Choroid plexus epithelial cell (primary cell): ENCODE data around the gene ZCCHC9.
"Not testable (repeated sequence)": the region's sequence is repeated elsewhere in the genome, so short reads cannot be mapped to it uniquely, and the experiment has no call there.

Source experiments
- DNase-seq: peaks from one replicate; pipeline ENCODE4 v3.0.0-alpha.2; 2010; ENCODE audit warnings: low read depth
- H3K4me3 ChIP-seq: 2 replicates; pipeline ENCODE4 v1.5.1; 2011; ENCODE audit warnings: low read depth, mild to moderate bottlenecking, control low read depth, low read length, moderate library complexity
- TF ChIP-seq, protein P1 (sequence below): conservative IDR thresholded peaks from 2 replicates; pipeline ENCODE4 v1.5.1; 2011; ENCODE audit warnings: low read depth, mild to moderate bottlenecking, control low read depth, inconsistent platforms, low read length, moderate library complexity

ZCCHC9 gene

DNA sequence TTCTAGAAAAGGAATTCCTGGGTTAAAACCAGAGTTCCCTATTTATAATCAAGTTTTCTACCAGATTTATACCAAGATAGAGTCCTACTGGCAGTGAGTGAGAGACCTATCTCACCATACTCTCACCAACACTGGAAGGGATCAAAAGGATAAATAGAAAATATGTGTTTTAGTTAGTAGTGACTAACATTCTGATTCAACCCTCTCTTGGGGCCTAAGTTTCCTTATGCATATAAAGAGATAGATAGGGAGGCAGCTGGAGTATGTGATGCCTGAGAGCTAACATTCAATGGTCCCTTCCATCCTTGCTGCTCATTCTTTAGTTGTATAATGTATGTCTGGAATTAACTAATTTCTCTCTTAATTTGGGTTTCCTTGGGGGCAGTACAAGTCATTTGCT, 36.3 kb upstream of the ZCCHC9 start:
- H3K4me3 ChIP-seq = no peak overlapping the region
- peak; percentile 39 for DNase-seq
- TF ChIP-seq, protein P1, sequence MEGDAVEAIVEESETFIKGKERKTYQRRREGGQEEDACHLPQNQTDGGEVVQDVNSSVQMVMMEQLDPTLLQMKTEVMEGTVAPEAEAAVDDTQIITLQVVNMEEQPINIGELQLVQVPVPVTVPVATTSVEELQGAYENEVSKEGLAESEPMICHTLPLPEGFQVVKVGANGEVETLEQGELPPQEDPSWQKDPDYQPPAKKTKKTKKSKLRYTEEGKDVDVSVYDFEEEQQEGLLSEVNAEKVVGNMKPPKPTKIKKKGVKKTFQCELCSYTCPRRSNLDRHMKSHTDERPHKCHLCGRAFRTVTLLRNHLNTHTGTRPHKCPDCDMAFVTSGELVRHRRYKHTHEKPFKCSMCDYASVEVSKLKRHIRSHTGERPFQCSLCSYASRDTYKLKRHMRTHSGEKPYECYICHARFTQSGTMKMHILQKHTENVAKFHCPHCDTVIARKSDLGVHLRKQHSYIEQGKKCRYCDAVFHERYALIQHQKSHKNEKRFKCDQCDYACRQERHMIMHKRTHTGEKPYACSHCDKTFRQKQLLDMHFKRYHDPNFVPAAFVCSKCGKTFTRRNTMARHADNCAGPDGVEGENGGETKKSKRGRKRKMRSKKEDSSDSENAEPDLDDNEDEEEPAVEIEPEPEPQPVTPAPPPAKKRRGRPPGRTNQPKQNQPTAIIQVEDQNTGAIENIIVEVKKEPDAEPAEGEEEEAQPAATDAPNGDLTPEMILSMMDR = no peak

DNA sequence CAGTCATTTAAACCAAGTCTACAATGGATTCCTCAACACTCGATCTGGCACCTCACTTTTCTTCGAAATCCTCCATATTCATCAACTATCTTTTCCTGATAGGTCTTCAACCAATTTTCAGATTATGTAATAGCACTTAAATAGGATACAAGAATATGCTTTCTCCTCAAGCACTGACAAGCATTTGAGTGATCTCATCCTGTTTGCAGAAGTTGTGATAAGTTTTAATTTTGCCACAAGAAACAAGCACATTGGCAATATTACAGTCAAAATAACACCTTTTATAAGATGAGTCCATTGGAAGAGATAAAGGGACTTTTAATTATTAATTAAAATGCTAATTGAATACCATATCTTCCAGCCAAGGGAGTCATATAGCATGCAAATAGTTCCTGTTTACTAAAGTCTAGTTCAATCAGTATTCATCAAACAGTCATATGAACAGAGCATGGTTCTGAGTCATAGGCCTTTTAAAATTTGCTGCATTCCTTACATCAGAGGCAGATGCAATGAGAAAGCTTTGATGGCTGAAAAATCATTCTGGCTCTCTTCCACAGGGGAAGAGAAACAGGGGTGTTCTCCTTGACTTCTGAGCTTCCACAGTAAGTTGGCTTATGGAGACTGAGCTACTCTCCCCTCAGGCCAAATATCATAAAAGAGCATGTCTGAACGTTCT, 32.7 kb upstream of the ZCCHC9 start:
- TF ChIP-seq, protein P1 = no peak
- no peak overlapping the region for H3K4me3 ChIP-seq
- DNase-seq = peak; percentile 94

DNA sequence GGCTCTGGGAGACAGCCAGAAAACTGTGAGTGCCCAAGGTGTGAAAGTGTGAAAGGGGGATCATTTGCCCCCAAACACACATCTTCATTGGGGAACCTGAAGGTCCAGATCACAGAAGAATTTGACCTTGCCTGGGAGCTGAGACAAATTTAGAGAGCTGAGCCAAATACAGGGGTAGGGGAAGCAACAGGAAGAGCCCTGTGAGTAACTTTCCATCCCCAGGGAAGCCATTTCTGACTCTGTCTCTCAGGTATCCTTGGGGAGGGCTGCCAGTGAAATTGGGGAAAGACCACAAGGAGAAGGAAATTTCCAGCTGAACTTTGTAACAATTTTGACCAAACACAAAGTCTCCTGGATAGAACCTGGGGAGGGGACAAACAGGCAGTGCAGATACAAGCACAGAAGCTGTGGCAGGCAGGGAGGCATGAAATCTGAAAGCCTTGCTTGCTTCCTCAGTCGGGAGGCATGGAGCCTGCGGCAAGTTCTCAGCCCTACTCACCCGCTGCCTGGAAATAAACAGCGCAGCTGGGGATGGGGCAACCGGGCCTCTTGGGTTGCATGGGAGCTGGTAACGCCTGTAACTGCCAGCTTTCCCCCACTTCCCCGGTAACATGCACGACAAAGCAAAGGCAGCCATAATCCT, 31.5 kb upstream of the ZCCHC9 start:
- H3K4me3 ChIP-seq = no peak overlapping the region
- TF ChIP-seq, protein P1 = no peak

DNA sequence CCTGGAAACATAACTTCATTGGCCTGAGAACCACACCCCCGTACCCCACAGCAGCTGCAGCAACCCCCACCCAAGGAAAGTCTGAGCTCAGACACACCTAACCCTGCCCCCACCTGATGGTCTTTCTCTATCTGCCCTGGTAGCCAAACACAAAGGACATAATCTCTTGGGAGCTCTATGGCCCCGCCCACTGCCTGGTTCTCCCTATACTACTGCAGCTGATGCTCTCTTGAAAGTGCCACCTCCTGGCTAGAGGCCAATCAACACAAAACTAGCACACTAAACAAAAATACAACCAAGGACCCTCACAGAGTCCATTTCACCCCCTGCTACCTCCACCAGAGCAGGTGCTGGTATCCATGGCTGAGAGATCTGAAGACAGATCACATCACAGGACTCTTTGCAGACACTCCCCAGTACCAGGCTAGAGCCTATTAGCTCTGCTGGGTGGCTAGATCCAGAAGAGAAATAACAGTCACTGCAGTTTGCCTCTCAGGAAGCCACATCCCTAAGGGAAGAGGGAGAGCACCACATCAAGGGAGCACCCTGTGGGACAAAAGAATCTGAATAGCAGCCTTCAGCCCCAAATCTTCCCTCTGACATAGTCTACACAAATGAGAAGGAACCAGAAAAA, 30.9 kb upstream of the ZCCHC9 start:
- DNase-seq, H3K4me3 ChIP-seq: not testable (repeated sequence)

More for the DNA sequence above, 31.5 kb upstream of the ZCCHC9 start:
- DNase-seq = no peak

DNA sequence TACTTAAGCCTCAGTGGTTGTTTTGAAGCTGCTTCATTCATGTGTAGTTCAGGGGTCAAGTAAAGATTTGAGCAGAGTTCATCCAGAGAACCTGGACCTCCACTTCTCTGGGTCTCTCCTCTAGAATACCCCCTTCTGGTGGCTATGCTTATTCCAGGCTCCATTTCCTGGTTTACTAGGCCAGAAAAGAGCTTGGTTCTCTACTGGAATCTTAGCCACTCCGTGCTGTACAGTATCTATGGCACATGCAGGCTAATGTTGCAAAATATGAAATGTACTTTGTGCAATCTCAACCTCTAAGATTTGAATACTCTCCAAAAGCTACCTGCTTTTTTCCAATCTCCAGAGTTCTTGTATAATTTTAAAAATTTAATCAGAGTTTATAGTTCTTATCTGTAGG, 17.4 kb upstream of the ZCCHC9 start:
- DNase-seq = peak; percentile 15
- TF ChIP-seq, protein P1 = no peak
- H3K4me3 ChIP-seq = no peak overlapping the region

DNA sequence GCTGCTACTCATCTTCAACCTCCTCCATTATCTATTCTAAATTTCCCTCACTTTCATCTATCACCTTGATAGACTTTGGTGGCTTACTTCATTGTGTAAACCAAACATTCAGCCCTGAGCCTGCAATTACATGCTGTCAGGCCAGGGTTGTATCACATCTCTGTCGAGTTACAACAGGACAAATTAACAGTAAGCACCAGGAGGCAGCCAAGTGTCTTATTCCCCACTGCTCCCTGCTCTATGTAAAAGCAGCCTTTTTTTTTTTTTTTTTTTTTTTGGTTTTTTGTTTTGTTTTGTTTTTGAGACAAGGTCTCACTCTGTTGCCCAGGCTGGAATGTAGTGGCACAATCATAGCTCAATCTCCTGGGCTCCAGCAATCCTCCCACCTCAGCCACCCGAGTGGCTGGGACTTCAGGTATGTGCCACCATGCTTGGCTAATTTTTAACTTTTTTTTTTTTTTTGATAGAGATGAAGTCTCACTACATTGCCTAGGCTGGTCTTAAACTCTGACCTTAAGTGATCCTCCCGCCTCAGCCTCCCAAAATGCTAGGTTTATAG, 15.2 kb upstream of the ZCCHC9 start:
- TF ChIP-seq, protein P1 = no peak
- DNase-seq = no peak

DNA sequence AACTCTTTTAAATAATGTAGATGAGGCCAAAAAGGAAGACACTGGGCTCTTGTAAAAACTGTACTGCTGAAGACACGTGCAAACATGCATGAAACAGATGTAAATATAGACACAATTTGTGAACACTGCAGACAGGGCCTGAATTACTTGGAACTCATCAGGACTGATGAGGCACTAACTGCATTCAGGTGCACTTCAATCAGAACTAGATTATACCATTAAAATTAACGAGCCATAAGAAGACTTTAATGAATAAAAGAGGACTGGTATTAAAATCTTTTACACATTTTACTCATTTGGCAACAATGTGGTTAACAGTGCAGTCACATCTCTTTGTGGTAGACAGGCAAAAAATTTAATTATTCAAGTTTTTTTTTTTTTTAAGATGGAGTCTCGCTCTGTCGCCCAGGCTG, 13.4 kb upstream of the ZCCHC9 start:
- DNase-seq = no peak
- H3K4me3 ChIP-seq = no peak overlapping the region
- TF ChIP-seq, protein P1 = no peak

More for the DNA sequence above, 15.2 kb upstream of the ZCCHC9 start:
- no peak overlapping the region for H3K4me3 ChIP-seq
